CD4-positive, alpha-beta T cell treated with Interleukin-2 at 100 ng/mL for 4 hours (primary cell): ENCODE measurements around the gene FAM156A.
"Not testable (repeated sequence)": the region's sequence is repeated elsewhere in the genome, so short reads cannot be mapped to it uniquely, and the experiment has no call there.

Experiments used
- DNase-seq: peaks from one replicate; pipeline ENCODE4 v3.0.0-alpha.2; 2020; ENCODE audit warnings: low spot score

FAM156A gene, protein sequence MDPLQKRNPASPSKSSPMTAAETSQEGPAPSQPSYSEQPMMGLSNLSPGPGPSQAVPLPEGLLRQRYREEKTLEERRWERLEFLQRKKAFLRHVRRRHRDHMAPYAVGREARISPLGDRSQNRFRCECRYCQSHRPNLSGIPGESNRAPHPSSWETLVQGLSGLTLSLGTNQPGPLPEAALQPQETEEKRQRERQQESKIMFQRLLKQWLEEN

DNA sequence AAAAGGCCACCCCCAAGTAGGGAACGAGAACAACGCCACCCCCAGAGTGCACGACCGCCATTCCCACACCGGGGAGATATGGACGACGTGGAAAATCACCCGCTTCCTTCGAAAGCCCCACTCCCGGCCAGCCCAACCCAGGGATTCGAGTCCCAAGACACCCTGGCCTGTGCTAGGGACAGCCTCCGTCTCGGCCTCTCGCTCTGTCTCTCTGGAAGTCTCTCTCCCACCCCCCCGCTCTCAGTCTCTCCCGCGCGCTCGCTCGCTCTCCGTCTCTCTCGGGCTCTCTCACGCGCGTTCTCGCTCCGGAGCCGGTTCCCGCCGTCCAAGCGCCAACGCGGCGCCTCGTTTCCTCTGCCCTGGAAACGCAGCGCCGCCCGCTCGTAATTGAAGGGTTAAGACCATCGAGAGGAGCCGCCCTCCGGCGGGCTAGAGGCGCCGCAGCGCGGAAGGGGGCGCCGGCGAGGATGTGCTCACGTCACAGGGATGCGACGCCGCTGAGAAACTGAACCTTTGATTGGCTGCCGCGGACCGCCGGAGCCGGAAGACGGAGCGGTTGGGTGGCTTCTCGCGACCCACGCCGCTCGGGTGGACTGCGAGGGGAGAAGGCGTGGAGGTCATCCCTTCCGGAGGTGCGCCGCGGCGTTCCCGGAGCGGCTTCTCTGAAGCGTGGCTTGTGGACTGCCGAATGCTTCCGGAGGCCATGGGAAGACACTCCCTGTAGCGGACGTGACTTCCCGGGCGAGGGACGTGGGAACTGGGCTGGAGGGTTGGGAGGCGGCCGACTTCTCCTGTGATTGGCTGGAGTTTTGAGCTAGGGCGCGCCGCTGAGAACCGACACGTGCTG, at the start of gene FAM156A:
FAM156A (minus strand) TSS at position 406 of the 847 bp plus-strand sequence. CDS start 9,930 bp downstream, outside the sequence.
- DNase-seq = not testable (repeated sequence)

DNA sequence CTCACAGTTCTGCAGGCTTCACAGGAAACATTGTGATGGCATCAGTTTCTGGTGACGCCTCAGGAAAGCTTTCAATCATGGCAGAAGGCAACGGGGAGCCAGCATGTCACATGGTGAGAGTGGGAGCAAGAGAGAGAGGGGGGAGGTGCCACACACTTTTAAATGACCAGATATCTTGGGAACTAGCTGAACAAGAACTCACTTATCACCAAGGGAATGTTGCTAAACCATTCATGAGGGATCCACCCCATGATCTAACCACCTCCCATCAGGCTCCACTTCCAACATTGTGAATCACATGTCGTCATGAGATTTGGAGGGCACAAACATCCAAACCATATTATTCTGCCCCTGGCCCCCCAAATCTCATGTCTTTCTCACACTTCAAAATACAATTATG, 47.0 kb upstream of the FAM156A start:
- DNase-seq = no peak

DNA sequence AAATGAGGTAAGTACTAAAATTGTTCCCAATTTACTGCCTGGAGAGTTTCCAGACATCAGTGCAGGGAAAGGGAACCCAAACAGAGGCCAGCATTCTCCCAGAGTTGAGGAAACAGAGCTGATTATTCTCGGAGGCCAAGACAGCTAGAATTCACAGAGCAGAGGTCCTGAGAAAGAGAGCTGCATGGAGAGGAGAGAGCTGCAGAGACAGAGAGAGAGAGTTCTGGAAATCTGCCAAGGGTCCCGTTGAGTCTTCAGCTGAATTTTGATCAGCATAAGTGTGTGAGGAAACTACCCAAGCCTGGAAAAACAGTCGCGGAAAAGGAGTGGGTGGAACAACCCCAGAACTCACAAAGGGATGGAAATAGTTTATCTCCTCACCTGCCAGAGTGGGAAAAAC, 46.5 kb upstream of the FAM156A start:
- DNase-seq = no peak

DNA sequence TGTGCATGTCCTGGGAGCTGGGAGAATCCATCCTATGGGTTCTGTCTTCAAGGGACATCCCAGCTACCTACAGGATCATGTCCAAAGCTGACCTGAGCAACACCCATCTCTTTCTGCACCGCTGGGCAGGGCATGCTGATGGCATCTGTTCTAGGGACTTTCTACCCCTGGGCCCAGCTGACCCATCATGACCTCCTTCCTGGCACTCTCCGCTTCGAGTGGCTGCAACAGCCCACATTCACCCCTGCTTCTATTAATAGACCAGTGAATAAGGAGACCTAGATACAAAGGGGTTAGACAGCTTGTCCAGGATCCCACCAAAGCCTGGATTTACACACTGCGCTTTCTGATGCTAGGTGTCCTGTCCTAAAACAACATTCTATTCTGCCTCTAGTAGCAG, 45.7 kb upstream of the FAM156A start:
- no peak for DNase-seq

DNA sequence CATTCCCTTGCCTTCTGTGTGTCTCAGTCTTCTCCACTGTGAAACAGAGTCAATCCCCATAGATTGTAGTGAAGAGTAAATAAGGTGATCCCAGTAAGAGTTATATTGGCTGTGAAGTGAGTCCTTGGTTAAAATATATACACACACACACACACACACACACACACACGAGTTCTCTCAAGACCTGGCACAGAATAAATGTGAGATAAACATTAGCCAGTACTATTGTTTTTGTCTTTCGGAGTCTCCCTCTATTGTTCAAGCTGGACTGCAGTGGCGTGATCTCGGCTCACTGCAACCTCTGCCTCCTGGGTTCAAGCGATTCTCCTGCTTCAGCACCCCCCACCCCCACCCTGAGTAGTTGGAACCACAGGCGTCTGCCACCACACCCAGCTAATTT, 44.8 kb upstream of the FAM156A start:
- no peak for DNase-seq

DNA sequence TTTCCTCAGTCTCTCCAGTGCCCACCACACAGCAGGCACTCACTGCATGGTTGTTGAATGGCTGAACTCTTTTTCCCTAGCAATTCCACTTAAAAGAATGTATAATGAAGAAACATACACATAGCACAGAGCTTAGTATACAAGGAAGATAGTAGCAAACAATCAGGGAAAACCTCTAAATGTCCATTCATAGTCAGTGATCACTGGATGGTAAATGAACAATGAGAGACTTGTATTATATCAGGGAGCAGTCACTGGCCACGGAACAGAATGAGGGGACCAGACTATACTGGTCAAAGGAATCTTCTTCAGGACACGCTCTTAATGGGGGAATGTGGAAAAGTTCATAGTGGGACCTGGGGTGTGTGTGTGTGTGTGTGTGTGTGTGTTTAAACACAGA, 43.6 kb upstream of the FAM156A start:
- no peak for DNase-seq

DNA sequence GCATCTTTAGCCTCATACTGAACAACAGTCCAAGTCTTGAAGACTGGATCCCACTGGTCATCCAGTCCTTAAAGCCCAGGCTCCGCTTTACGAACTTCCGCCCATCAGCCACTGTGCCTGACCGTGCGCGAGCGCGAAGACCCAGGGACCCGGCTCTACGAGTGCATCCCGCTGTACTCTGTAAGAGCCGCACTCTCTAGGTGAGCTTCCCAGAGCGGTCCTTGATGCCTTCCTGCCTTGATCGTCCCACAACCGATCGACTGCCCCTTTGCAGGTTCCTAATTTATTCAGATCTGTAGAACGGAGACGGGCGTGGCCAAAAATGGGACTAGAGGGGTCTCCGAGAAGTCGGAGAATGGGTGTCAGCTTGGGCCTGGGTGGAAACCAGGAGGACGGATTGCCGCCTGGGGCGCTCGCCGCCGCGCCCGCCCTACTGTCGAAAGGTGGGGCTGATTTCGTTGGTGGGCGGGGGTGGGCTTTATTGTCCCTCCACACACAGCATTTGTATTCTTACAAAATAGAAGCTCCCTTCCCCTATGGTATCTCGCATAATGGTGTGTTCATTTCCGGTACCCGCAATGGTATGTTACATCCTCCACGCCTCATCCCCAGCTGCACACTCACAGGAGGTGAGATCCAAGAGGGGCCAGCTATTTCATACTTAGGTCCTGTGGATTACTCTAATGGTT, 42.3 kb upstream of the FAM156A start:
- DNase-seq = no peak

DNA sequence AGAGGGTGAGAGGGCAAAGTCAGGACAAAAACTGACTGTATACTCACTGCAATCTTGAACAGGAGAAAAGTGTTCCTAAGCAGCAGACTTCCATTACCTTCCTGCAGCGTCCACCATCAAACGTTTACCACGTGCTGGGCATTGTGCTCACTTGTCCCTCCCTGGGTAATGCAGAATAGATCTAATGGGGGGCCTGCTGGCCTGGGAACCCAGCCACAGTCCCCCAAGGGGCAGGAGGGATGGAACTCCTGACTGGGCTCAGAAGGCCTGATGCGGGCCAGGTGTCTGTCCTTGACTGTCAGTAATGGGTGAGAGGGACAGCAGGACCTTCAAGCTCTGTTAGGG, 37.6 kb upstream of the FAM156A start:
- no peak for DNase-seq

DNA sequence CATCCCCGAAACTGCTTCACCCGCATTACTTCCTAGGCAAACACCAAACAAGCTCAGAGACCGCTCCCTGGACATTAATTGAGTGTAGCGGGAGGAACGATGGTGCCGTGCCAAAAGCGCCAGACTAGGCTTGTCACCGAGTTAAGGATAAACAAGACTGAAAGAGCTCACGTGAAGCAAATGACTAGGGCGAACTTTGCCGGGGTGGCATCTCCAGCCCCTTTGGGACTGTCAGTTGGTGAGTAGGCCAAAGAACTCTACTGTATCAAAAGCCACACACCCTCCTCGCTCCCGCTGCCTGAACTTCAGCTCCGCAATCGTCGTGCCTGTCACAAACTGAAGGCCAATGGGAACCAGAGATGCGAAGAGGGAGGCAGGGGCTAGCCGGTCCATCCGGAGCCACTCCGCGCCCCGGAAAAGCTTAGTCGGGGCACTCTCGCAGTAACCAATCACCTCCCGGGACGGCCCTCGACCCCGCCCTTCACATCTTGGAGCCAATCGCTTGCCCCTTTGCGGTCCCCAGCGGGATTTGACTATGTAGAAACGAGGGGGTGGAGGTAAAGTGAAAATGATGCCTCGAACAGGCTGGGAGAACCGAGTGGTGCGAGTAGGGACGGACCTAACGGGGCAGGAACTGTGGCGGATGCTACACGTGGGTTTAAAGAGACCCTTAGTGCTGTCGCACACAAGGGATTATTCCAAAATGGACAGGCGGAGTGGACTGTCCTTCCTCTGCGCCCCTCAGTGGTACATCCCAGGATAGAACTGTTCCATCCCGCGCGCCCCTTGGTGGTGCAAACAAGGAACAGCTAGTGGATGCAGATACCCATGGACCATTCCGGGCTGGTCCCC, 37.0 kb upstream of the FAM156A start:
- DNase-seq = peak; percentile 94

DNA sequence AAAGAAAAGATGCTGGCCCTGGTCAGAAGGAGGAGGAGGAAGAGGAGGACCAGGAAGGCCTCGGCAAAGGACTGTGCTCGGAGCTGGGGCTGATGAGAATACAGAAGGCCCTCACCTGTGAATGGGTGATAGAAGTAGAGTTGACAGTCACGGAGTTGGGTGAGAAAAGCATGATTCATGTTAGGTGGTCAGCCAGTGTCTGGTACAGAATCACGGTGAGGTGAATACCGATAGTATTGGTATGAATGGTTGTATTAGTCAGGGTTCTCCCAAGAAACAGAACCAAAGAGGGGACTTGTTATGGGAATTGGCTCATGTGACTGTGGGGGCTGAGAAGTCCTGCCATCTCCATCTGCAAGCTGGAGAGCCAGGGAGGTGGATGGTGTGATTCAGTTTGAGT, 32.5 kb upstream of the FAM156A start:
- no peak for DNase-seq

DNA sequence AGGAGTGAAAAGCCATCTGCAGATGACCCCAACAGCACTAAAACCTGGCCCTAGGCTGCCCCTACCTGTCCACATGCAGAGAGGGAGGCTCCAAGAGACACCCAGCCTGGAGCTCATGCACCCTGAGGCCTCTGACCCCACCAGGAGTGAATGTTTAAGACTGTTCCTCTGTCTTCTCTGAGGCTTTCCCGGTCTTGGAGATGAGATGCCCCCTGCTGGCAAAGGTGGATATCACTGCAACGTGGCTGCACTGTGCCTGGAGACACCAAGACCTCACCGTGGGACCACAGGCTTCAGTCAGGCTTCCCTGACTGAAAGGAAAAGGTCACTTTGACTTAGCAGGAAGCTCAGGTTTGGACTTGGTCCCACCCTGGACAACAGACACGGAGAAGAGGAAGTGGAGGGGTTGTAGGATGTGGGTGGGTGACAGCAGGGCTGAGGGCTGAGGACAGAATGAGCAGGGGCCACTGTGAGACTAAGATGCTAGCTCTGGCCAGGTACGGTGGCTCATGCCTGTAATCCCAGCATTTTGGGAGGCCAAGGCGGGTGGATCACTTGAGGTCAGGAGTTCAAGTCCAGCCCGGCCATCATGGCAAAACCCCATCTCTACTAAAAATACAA, 31.8 kb upstream of the FAM156A start:
- DNase-seq = peak; percentile 59

DNA sequence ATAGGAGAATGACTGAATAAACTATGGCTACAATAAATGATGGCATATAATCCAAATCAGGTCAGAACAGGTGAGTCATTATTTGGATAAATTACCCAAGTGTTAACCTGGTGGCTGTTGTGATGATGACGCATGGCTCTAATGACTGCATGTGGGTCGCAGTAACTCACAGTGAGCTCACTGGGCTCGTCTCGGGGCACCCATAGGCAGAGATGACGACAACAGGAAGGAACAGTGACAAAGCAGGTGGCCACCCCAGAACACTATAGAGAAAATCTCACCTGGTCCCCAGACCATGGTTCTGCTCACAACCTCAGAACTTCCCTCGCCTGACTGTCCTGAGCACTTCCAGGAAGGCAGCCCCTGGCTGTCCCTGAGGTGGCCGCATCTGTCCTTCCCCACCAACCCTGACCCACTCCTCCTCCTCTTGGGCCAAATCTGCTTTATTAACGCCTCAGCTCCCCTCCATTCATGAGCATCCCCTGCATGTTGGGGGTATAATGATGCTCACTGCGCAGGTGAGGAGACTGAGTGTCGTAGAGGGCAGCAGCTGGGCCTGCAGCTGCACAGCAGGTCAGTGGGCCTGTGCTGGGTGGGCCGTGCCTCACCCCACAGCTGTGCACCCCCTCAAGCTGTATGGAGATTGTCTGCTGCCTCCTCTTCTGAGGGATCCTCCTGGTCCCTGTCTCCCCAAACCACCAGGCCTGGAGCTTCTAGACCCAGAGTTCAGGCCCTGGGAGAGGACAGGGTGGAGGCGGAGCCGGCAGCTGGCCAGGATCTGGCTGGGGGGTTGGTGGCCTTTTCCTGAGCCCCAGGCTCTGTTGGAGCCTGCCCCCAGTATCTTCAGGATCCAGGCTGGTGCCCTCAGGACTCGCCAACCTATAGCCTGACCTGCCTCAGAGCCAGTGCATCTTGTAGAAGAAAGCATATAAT, 30.9 kb upstream of the FAM156A start:
- no peak for DNase-seq

DNA sequence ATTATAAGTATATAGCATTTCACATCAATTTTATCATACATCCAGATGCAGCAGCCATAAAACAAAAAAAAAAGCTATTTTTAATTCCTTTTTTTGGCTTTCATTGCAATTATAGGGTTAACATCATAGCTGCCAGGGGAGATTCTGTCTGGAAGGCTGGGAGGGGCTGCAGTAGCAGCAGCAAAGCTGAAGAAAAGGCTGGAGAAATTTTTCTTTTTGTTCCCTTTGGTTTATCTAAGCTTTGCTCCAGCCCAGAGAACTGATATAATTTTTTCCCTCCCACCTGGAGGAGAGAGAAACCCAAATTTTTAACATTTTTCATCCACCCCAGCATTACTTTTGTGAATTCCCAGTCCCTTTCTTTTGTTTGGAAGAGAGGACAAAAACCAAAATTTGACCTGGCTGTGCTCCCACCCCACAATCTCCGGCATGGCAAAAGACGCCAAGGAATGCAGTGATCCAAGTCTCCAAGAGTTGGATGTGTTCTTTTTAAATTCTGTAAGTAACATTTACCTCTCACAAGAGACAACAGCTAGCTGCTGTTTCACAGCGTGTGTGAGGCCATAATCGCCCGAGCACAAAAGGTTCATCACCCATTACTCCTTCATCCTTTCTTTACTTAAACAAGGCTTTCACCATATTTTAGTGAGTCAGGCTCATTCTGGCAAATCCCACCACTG, 25.1 kb upstream of the FAM156A start:
- no peak for DNase-seq

DNA sequence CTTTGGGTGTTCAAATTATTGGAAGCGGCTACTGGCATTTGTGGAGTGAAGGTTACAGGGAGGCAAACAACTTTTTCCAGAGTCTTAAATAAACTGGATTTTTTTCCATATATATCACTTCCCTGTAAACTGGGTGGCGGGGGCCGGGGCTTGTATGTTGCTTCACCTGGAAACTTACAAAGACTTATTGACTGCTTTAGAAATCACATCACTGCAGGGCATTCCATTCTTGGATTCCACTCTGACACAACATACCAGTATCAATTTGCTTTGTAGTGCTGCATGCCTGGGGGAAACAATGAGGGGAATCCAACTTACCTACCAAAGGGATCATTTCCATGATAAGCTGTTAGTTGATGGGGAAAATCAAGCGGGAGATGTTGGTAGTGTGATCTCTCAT, 21.7 kb upstream of the FAM156A start:
- DNase-seq = no peak

DNA sequence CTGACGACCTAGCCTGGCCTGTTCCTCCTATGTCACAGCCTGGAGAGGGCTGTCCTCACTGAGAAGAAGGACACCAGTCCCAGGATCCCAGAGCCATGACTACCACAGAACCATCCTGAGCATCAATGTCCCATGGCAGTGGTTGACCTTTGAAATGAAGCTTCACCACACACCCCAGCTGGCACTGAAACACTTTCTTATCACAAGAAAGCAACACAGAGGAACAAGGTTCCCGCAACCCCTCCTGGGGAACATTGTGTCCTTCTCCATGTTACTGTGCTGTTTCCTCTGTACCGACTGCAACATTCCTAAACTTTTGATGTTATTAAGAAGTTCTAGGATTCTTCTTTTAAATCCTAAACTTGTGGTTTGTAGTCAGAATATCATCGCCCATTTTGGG, 21.2 kb upstream of the FAM156A start:
- no peak for DNase-seq

DNA sequence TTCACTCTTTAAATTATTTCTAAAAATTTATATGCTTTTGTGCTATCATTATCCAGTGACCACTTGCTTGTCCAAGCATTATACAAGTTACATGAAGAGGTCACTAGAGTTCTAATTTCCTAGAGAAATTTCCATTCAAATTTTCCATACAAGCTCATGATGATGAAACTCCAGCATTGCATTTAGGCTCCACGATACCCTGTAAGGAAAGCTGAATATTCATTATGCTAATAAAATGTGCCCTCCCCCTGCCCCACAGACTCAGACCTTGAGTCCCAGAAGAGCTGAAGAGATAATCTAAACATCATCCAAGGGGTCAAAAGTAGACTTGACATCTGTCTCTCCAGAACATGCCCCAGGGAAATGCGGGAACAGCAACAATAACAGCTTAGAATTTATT, 19.6 kb upstream of the FAM156A start:
- no peak for DNase-seq

DNA sequence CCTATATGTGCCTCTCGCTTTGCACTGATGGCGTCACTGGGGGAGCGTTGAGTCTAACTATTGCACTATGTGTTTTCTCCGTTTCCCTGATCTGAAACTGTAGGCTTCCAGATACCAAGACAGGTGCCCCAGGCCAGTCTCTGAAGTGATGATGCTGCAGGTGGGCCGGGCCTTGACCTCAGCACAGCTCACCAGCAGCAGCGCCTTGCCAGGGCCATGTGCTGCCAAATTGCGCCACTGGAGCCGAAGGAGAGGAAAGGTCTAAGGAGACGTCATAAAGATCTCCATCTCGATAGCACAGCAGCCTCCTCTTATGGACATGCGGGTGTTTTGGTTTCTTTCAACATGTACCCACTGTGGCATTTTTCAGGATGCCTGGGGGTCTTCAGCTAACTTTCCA, 17.3 kb upstream of the FAM156A start:
- not testable (repeated sequence) for DNase-seq

DNA sequence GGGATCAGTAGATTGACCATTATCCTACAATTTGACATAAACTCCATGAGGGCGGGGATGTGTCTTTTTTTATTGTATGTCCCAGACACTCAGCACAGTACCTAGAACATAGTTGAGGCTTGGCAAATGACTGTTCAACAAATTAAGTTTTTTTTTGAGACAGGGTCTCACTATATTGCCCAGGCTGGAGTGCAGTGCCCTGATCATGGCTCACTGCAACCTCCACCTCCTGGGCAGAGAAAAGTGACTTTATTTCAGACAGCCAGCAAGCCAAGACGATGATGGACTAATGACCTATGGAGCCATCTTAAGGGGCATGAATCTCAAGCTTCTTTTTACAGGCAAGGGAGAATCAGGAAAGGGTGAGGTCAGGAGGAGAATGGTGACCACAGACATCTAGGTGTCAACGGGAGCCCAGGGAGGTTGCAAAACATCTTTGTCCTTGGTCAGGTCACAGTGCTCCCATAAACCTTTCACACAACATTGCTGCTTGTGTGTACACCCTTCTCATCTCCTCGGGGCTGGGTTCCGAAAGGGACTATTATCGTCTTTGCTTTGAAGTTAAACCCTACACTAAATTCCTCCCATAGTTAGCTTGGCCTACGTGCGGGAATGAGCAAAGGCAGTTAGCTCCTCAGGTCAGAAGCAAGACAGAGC, 16.1 kb upstream of the FAM156A start:
- not testable (repeated sequence) for DNase-seq

DNA sequence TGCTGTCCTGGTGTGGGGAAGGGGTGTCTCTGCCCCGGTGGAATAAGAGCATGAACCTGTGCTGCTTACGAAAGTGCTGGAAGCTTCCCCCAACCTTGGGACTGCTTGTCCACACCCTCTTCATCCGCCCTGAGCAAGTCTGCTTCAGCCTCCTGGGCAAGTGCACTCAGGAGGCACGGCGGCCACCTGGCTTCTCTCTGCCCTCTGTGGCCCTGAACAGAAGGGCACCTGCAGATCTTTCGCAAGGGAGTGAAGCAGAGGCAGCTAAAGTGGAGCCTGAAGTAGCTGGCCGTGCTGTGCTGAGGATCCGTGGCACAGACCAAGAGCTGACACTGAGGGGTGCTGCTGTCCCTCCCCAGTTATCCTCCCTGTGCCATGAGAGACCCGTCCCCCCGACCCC, 9.6 kb upstream of the FAM156A start:
- not testable (repeated sequence) for DNase-seq
